Kidney (tissue), 14 donors: ENCODE measurements around the gene AQP7. TPM values are rescaled to one million over a fixed set of nuclear protein-coding genes. Genes with fewer than 3 reads are reported as not detected.
A peak's percentile ranks its signal among the peaks of the same experiment; 100 is the strongest.

ENCODE experiments used
- DNase-seq, 5 donors: peaks; one replicate each; pipeline ENCODE4 v3.0.0-alpha.2; 2013 to 2020
- FAIRE-seq: peaks from 2 replicates; lab custom pipeline; 2012; peaks lifted over from hg19 to GRCh38; lab: Jason Lieb, UNC
- H3K27ac ChIP-seq, 2 donors: one replicate each; pipeline ENCODE4 v1.7.0; 2013; ENCODE audit warnings: low read depth in 2 of 2, low read length in 2 of 2, inconsistent platforms in 1 of 2
- H3K27me3 ChIP-seq: one replicate; pipeline ENCODE4 v1.7.1; 2013; ENCODE audit warnings: low read length, inconsistent platforms; ENCODE audit not compliant: control insufficient read depth, insufficient read depth
- H3K36me3 ChIP-seq, 3 donors: one replicate each; pipeline versions ENCODE4 v1.7.0 to v1.7.1; 2013; ENCODE audit warnings: low read length in 3 of 3, control low read depth in 1 of 3, inconsistent platforms in 1 of 3; ENCODE audit not compliant: insufficient read depth in 3 of 3, control insufficient read depth in 2 of 3
- H3K4me1 ChIP-seq, 3 donors: one replicate each; pipeline versions ENCODE4 v1.7.0 to v1.7.1; 2013; ENCODE audit warnings: low read length in 3 of 3, inconsistent platforms in 1 of 3, low read depth in 1 of 3; ENCODE audit not compliant: control insufficient read depth in 2 of 3, insufficient read depth in 2 of 3
- H3K4me3 ChIP-seq, 3 donors: one replicate each; pipeline versions ENCODE4 v1.7.0 to v1.8.1; 2013; ENCODE audit warnings: low read length in 3 of 3, control low read depth in 1 of 3, inconsistent platforms in 1 of 3
- H3K9ac ChIP-seq, 3 donors: one replicate each; pipeline versions ENCODE4 v1.7.0 to v1.7.1; 2013; ENCODE audit warnings: low read length in 3 of 3, control low read depth in 1 of 3, inconsistent platforms in 1 of 3
- H3K9me3 ChIP-seq, 3 donors: one replicate each; pipeline versions ENCODE4 v1.7.0 to v1.7.1; 2013; ENCODE audit warnings: low read length in 3 of 3, control low read depth in 1 of 3, inconsistent platforms in 1 of 3; ENCODE audit not compliant: control insufficient read depth in 2 of 3, insufficient read depth in 1 of 3
- intact Hi-C: fragments of 100-400 bp; cut with DNase I; formaldehyde crosslinking; loops from one replicate; pipeline ENCODE4 v1.11.1; 2022
- polyA plus RNA-seq: library from polyadenylated mRNA; stranded (reverse); fragments of 350-450 nt; fragmentation: Illumina TruSeq; extraction: RNeasy Lipid Tissue Mini Kit (QIAGEN cat#74804); gene quantifications from one replicate; pipeline ENCODE4 v1.2.3, GENCODE V29; 2014; ENCODE audit warnings: low read depth, low replicate concordance; ENCODE audit not compliant: insufficient read depth
- total RNA-seq: library from RNA; stranded (reverse); fragmentation: NEBNext Ultra II Directional; extraction: Animal tissue kit (Norgen Biotek cat#: 25700); gene quantifications from one replicate; pipeline ENCODE4 v1.2.1, GENCODE V29; 2021
- TF ChIP-seq, protein P1 (sequence below): IDR thresholded peaks from 3 replicates; pipeline ENCODE4 v1.5.1; 2012; ENCODE audit warnings: mild to moderate bottlenecking, moderate library complexity, borderline replicate concordance; ENCODE audit not compliant: insufficient read depth; ENCODE audit errors: extremely low read depth
- donor health status: control.
- donor health status: control.
- donor health status: control.
- donor health status: control.
- donor health status: control.
- donor health status: DM: yes; HTN: yes; CAD: no.
- donor health status: Normal renal cell carcinoma (clear cell type).

AQP7 gene
- total and polyA plus RNA-seq, 2 donors from 2014 or later = 11.9 to 45.3 TPM

DNA sequence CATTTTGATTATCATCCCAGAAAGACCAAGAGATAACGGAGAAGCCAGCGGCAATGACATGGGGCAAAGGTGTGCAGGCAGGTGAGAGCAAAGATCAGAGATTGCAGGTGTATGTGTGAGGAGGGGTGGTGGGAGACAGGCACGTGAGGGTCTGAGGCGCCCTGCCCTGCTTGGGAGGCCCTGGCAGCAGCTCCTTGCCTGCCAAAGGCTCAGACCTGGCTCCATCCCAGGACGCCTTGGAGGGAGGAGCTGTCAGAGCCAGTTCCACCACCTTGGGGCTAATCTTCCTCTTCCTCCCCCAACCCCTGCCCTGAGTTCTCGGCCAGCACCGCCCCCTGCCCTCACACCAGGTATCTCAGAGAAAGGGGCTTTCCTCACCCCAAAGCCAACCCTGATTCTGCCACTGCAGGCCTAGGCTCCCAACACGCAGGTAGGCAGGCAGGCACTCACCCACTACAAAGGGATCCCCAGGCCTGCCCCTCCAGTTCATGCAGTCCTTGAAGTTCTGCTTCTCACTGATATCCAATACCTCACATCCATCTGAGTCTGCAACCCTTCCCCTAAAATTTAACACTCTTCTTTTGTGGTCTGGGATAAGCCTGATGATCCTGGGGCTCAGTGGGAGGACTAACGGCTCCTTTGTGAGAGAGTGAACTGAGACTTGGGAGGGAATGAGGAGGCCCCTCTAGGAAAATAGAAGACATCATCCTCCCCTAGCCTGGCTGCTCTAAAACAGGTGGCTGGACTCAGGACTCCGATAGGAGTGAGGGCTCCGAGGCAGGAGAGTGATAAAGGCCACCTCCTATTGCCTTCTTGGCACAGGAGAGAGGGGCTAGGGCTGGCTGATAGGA, 43.2 kb upstream of the AQP7 start:
- intact Hi-C loops = no loop called here
- H3K36me3 ChIP-seq = peaks cover 0 to 6% (median 0%) of the 10 kb centered on the region in 3 donors
- DNase-seq (peak in 4 of 5 donors; percentile 65 to 84 (median 66)), FAIRE-seq (no peak)
- TF ChIP-seq, protein P1, sequence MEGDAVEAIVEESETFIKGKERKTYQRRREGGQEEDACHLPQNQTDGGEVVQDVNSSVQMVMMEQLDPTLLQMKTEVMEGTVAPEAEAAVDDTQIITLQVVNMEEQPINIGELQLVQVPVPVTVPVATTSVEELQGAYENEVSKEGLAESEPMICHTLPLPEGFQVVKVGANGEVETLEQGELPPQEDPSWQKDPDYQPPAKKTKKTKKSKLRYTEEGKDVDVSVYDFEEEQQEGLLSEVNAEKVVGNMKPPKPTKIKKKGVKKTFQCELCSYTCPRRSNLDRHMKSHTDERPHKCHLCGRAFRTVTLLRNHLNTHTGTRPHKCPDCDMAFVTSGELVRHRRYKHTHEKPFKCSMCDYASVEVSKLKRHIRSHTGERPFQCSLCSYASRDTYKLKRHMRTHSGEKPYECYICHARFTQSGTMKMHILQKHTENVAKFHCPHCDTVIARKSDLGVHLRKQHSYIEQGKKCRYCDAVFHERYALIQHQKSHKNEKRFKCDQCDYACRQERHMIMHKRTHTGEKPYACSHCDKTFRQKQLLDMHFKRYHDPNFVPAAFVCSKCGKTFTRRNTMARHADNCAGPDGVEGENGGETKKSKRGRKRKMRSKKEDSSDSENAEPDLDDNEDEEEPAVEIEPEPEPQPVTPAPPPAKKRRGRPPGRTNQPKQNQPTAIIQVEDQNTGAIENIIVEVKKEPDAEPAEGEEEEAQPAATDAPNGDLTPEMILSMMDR = no peak
- H3K27ac ChIP-seq = peak overlapping the region; percentile 88 to 92
- no peaks in the 10 kb centered on the region for H3K9me3 ChIP-seq
- H3K27me3 ChIP-seq = no peaks in the 10 kb centered on the region
- peaks cover 3 to 26% (median 18%) of the 10 kb centered on the region in 3 donors for H3K4me1 ChIP-seq
- H3K4me3 ChIP-seq = peak overlapping the region in 2 of 3 donors; percentile 72 to 86
- peak overlapping the region in 2 of 3 donors; percentile 63 to 72 for H3K9ac ChIP-seq

DNA sequence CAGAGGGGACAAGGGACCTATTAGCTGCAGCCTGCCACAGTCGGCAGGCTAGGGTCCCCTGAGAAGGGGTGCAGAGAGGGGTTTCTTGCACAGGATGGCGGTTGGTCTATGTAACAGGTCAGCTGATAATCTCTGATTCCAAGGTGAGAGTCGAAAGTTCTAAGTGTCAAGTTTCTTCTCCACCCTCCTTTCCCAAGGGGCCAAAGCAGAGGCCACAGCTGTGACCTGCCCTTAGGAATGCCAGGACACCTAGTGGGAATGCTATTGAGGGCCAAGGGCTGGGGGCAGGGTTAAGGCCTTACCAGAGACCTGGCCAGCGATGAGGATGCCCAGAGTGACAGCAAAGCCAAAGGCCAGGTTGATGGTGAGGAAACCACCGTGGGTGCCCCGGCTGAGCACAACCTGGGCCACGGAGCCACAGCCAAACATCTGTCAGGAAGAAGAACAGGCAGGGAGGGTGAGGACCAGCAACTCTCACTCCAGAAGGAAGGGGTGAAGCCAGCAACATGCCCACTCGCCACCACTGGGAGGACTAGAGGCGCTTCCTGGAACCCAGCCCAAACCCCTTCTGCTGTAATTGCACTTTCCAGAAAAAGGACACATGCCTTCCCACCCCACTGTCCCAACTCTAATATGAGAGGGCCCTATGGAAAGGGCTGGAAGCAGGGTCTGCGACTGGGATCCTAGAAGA, 41.2 kb upstream of the AQP7 start:
- Histone ChIP-seq H3K9me3 (no peaks in the 10 kb centered on the region), H3K9ac (no peak overlapping the region), H3K27me3 (no peaks in the 10 kb centered on the region), H3K4me3 (peak overlapping the region in 2 of 3 donors; percentile 3 to 24), H3K27ac (peak overlapping the region in 1 of 2 donors; percentile 65), H3K4me1 (peaks cover 3 to 26% (median 18%) of the 10 kb centered on the region in 3 donors), H3K36me3 (peaks cover 0 to 6% (median 0%) of the 10 kb centered on the region in 3 donors)
- no peak for FAIRE-seq
- TF ChIP-seq, protein P1 = no peak
- intact Hi-C loops = no loop called here
- no peak for DNase-seq

DNA sequence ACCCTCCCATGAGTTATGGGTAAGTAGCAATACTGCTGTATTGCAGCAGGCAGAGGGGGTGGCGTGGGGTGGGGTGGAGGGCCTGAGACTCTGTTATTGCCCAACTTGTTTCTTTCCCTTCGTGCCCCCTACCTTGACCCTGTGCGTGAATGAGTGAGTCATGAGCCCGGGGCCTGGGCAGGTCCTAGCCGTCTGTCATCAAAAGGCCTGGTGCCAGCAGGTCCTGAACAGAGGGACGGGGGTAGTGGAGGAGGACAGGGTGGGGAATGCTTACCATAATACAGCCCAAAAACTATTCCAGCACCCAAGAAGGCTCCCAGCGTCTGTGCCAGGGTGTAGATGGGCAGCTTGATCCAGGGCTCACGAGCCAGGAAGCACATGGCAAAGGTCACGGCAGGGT, 40.7 kb upstream of the AQP7 start:
- H3K9me3 ChIP-seq = no peaks in the 10 kb centered on the region
- H3K36me3 ChIP-seq = peaks cover 0 to 6% (median 0%) of the 10 kb centered on the region in 3 donors
- H3K4me1 ChIP-seq = peaks cover 3 to 23% (median 17%) of the 10 kb centered on the region in 3 donors
- intact Hi-C loops = no loop called here
- H3K27ac ChIP-seq = peak overlapping the region in 1 of 2 donors; percentile 65
- DNase-seq = peak in 1 of 5 donors; percentile 90
- no peaks in the 10 kb centered on the region for H3K27me3 ChIP-seq
- TF ChIP-seq, protein P1 = no peak
- FAIRE-seq = no peak
- no peak overlapping the region for H3K4me3 ChIP-seq
- H3K9ac ChIP-seq = no peak overlapping the region
